Prostate gland (tissue), 2 donors: ENCODE results near the gene TMTC2. TPM values are rescaled to one million over a fixed set of nuclear protein-coding genes. Genes with fewer than 3 reads are reported as not detected.

Experiments
- DNase-seq: peaks from one replicate; pipeline ENCODE4 v3.0.0-alpha.2; 2019; ENCODE audit warnings: low spot score
- H3K27ac ChIP-seq, 2 donors: fragments of 200-600 bp; sonication (generic); 2 replicates each; pipeline ENCODE4 v1.5.1; 2017 to 2019
- H3K27me3 ChIP-seq: fragments of 200-600 bp; sonication (generic); replicated peaks from 2 replicates; pipeline ENCODE4 v1.5.1; 2019; ENCODE audit not compliant: insufficient read depth
- H3K36me3 ChIP-seq, 2 donors: fragments of 200-600 bp; sonication (generic); 1 replicate in 1 of 2; 2 replicates in 1 of 2; pipeline versions ENCODE4 v1.5.1 to v1.8.1; 2017 to 2019
- H3K4me1 ChIP-seq: fragments of 200-600 bp; sonication (generic); replicated peaks from 2 replicates; pipeline ENCODE4 v1.5.1; 2019
- H3K4me3 ChIP-seq, 2 donors: fragments of 200-600 bp; sonication (generic); 2 replicates each; pipeline ENCODE4 v1.5.1; 2017 to 2019
- H3K9me3 ChIP-seq: fragments of 200-600 bp; sonication (generic); 2 replicates; pipeline ENCODE4 v1.5.1; 2017
- POLR2A ChIP-seq: fragments of 450-650 bp; IDR thresholded peaks from one replicate; pipeline ENCODE4 v1.6.1; 2016; ENCODE audit warnings: antibody characterized with exemption, mild to moderate bottlenecking
- POLR2AphosphoS5 ChIP-seq: sonication (generic); formaldehyde crosslinking; IDR thresholded peaks from one replicate; pipeline ENCODE4 v1.6.1; 2017; ENCODE audit warnings: antibody characterized with exemption
- WGBS: methylation state at CpG from one replicate; pipeline ENCODE4 v1.1.5; 2018; 5-methylcytosine and 5-hydroxymethylcytosine counted together
- intact Hi-C: fragments of 100-400 bp; cut with DNase I; formaldehyde crosslinking; loops from one replicate; pipeline ENCODE4 v1.14.2; 2022
- total RNA-seq, 2 donors: library from RNA; depleted of rRNA; stranded (reverse); fragments of >200 nt; gene quantifications; one replicate each; pipeline ENCODE4 v1.1.0, GENCODE V29; 2016
- TF ChIP-seq, protein P1 (sequence below), 4 experiments: fragments of 200-600 bp in 2 of 4; fragments of 450-650 bp in 2 of 4; sonication (generic) in 2 of 4; IDR thresholded peaks; 1 replicate in 3 of 4; 2 replicates in 1 of 4; pipeline ENCODE4 v1.5.1; 2016 to 2019; ENCODE audit warnings: antibody characterized with exemption in 4 of 4, mild to moderate bottlenecking in 2 of 4, moderate library complexity in 2 of 4

Gene TMTC2
- total RNA-seq, 2 donors from 2014 or later: 19.0 to 30.7 TPM

DNA sequence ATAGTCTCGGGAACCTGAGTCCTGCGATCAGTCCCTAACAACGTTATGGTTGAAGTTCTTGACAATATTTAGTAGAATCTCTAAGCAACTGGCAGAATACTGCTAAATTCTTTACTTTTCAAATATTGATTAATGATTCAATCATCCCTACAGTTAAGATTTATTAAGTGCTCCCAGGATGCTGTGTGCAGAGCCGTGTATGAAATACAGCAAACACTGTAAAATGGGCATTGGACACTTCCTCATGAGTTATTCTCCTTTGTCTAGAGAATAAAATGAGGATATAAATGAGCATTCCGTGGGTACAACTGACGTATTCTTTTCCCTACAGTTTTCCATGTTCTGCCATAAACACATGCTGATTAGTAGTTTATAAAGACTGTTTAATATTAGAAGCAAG is 372.4 kb downstream of the TMTC2 start:
- 74% methylated on average over 6 of the region's 6 CpGs for WGBS
- no peak for TF ChIP-seq POLR2A
- TF ChIP-seq, protein P1, sequence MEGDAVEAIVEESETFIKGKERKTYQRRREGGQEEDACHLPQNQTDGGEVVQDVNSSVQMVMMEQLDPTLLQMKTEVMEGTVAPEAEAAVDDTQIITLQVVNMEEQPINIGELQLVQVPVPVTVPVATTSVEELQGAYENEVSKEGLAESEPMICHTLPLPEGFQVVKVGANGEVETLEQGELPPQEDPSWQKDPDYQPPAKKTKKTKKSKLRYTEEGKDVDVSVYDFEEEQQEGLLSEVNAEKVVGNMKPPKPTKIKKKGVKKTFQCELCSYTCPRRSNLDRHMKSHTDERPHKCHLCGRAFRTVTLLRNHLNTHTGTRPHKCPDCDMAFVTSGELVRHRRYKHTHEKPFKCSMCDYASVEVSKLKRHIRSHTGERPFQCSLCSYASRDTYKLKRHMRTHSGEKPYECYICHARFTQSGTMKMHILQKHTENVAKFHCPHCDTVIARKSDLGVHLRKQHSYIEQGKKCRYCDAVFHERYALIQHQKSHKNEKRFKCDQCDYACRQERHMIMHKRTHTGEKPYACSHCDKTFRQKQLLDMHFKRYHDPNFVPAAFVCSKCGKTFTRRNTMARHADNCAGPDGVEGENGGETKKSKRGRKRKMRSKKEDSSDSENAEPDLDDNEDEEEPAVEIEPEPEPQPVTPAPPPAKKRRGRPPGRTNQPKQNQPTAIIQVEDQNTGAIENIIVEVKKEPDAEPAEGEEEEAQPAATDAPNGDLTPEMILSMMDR (IDR thresholded peaks at IDR 0.05): no peak
- no peaks in the 10 kb centered on the region for H3K36me3 ChIP-seq
- H3K4me1 ChIP-seq: no peaks in the 10 kb centered on the region
- DNase-seq: no peak
- intact Hi-C loops: no loop called here
- no peaks in the 10 kb centered on the region for H3K9me3 ChIP-seq
- no peaks in the 10 kb centered on the region for H3K27me3 ChIP-seq
- no peak overlapping the region for H3K4me3 ChIP-seq
- no peak overlapping the region for H3K27ac ChIP-seq

DNA sequence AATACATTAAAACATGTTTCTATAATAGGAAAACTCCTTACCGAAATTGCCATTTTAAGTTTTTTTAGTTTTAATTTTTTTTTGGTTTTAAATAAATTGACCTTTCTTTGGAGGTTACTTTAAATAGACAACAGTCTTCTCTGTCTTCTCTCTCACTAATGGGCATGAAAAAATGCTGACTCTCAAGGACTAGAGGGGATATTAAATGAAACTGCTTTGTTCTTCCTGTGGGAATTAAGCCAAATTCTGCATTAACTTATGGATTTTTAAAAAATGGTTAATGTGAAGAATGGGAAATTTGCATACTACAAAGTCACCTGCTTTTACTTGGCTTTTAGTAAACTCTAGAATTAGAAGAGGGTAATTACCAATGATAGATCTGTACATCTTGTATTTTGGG is 378.9 kb downstream of the TMTC2 start:
- no peak for DNase-seq
- H3K27me3 ChIP-seq: no peaks in the 10 kb centered on the region
- H3K36me3 ChIP-seq: no peaks in the 10 kb centered on the region
- no peak overlapping the region for H3K4me3 ChIP-seq
- 90% methylated on average over 1 of the region's 1 CpG for WGBS
- no peaks in the 10 kb centered on the region for H3K9me3 ChIP-seq
- intact Hi-C loops: no loop called here
- H3K27ac ChIP-seq: no peak overlapping the region
- TF ChIP-seq POLR2A: no peak
- TF ChIP-seq, protein P1 (IDR thresholded peaks at IDR 0.05): no peak
- no peak for TF ChIP-seq POLR2AphosphoS5
- H3K4me1 ChIP-seq: no peaks in the 10 kb centered on the region

DNA sequence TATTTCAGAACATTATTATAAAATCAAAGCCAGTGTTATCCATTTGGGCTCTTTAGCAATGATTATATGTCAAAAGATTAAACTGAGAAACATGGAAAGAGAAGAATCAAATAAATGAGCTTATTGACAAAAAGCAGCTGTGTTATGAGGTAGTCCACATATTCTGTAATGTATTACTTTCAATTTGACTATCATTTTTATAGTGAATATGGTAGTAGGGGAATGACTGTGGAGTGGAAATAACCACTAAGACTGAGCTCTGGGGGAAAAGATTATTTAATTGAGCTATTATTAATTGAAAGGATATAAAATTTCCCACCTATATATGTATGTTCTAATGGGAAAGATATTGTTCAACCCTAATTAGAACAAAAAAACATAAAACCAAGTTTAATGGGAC is 381.3 kb downstream of the TMTC2 start:
- no peaks in the 10 kb centered on the region for H3K36me3 ChIP-seq
- no peak overlapping the region for H3K27ac ChIP-seq
- no peaks in the 10 kb centered on the region for H3K9me3 ChIP-seq
- no peak for DNase-seq
- H3K27me3 ChIP-seq: no peaks in the 10 kb centered on the region
- no peaks in the 10 kb centered on the region for H3K4me1 ChIP-seq
- TF ChIP-seq, protein P1 (IDR thresholded peaks at IDR 0.05): no peak
- TF ChIP-seq POLR2A (no peak), POLR2AphosphoS5 (no peak)
- H3K4me3 ChIP-seq: no peak overlapping the region
- intact Hi-C loops: no loop called here

DNA sequence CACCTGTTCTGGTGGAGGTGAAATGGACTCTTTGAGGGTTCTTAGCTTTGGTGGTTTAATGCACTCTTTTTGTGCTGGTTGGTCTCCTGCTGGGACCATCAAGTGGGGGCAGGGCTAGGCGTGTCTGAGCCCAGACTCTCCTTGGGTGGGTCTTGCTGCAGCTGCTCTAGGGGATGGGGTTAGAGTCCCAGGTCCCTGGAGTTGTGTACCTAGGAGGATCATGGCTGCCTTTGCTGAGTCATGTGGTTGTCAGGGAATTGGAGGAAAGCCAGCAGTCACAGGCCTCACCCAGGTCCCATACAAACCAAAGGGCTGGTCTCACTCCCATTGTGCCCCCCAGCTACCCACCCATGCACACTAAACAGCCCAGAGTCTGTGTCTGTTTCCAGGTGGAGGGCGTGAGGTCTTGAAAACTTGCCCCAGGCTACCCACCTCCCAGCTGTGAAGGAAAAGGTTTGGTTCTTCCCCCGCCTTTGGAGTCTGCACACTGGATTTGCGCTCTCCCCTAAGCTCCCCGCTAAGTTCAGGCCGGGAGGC is 387.7 kb downstream of the TMTC2 start:
- Histone ChIP-seq H3K27me3 (no peaks in the 10 kb centered on the region), H3K27ac (no peak overlapping the region), H3K36me3 (no peaks in the 10 kb centered on the region), H3K9me3 (no peaks in the 10 kb centered on the region), H3K4me3 (no peak overlapping the region), H3K4me1 (no peaks in the 10 kb centered on the region)
- no peak for TF ChIP-seq POLR2AphosphoS5
- TF ChIP-seq POLR2A: no peak
- TF ChIP-seq, protein P1 (IDR thresholded peaks at IDR 0.05): no peak
- intact Hi-C loops: no loop called here
- 98% methylated on average over 6 of the region's 6 CpGs for WGBS
- no peak for DNase-seq

DNA sequence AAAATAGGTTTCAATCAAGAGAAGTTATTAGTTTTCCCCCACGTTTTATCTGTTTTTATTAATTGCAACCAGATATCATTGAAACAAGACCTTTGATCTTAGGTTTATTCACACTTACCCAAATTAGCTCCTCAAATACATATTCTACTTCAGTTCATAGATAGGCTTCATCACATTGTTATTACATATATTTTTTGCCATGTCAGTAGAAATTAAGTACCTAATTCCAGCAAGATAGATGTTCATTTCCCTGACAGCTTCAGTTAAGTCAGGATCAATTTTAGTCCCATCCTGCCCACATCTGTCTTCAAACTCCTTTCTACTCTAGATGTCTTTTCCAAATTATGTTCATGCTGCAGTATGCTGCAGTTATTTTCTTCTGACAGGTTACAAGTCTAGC is 388.8 kb downstream of the TMTC2 start:
- intact Hi-C loops: no loop called here
- TF ChIP-seq POLR2AphosphoS5: no peak
- TF ChIP-seq, protein P1 (IDR thresholded peaks at IDR 0.05): no peak
- TF ChIP-seq POLR2A: no peak
- H3K9me3 ChIP-seq: no peaks in the 10 kb centered on the region
- H3K36me3 ChIP-seq: no peaks in the 10 kb centered on the region
- no peak overlapping the region for H3K27ac ChIP-seq
- no peaks in the 10 kb centered on the region for H3K4me1 ChIP-seq
- 83% methylated on average over 1 of the region's 1 CpG for WGBS
- H3K4me3 ChIP-seq: no peak overlapping the region
- no peaks in the 10 kb centered on the region for H3K27me3 ChIP-seq
- DNase-seq: no peak
